ENCODE measurements around the gene HNRNPH3. TPM values are rescaled to one million over a fixed set of nuclear protein-coding genes. Genes with fewer than 3 reads are reported as not detected.
A peak's percentile ranks its signal among the peaks of the same experiment; 100 is the strongest.

Gene HNRNPH3, protein sequence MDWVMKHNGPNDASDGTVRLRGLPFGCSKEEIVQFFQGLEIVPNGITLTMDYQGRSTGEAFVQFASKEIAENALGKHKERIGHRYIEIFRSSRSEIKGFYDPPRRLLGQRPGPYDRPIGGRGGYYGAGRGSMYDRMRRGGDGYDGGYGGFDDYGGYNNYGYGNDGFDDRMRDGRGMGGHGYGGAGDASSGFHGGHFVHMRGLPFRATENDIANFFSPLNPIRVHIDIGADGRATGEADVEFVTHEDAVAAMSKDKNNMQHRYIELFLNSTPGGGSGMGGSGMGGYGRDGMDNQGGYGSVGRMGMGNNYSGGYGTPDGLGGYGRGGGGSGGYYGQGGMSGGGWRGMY
- 108 and 210 TPM in 2 replicates for polyA plus RNA-seq (2011; rRNA removed)
- polyA plus RNA-seq (2012; cell fraction: cytosol; rRNA removed): 94.8 and 117 TPM in 2 replicates
- polyA plus RNA-seq (2012; cell fraction: nucleus; rRNA removed): 31.9 and 54.6 TPM in 2 replicates
- polyA plus RNA-seq (2017; fragmentation: RNase III; extraction: RNeasy Plus Mini Kit Qiagen cat#74134 plus additional on column Dnase treatment): 354 to 392 TPM (median 391 TPM) in 3 replicates
- polyA minus RNA-seq (2011; rRNA and poly(A)+ RNA removed): 32.2 and 36.4 TPM in 2 replicates

DNA sequence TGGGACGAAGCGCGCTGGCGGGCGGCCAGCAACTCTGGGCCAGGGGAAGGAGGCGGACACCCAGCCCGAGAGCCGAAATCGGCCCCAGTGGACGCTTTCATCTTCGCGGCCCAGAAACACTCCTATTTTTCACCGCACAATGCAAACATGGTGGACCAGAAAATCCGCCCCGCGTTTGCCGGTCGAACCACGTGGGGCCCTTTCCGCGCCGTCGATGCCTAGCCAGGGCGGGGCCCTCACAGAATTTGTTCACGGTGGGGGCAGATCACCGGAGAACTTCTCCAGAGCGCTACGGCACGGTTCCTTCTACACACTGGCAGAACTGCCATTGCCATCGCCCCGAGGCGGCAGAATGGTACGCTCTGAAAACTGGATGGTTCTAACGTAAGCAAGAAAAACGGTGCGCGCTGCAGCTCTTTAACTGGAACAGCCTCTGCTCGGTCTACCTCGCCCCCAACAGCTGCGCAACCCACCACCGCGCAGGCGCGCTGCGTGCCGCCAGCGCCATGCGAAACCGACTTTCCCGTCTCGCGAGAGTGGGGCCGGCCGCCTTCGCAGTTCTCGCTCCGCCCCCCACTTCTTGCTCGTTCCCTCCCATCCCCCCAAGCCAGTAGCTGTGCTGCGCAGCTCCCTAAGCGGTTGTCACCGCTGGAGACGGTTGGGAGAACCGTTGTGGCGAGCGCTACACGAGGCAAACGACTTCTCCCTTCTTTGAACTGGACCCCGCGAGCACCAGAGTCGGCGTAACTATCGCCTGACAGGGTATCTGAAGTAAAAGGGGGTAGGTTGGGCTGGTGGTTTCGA lies at the start of gene HNRNPH3:
TSS of gene HNRNPH3 (plus strand) at position 610 of the 804 bp plus-strand sequence. CDS start 5,158 bp downstream, outside the sequence.
- peak; percentile 81 to 88 for ATAC-seq
- H3K4me1 ChIP-seq: peaks cover 48% of the 10 kb centered on the region
- peak; percentile 90 to 99 for DNase-seq (ENCODE audit: low read depth in 1 of 2, low spot score in 1 of 2)
- peak within 1 kb of the TSS; percentile 97 for H3K4me3 ChIP-seq
- H3K4me2 ChIP-seq: peak within 1 kb of the TSS; percentile 93
- CTCF ChIA-PET: interaction anchor here (0.9 to 2.6 kb wide), 5 partner anchors 17 to 477 kb away, joined by 3 to 11 read pairs (median 4); partner anchors contain the start of gene ATOH7
- 1% methylated on average over 43 of the region's 73 CpGs for WGBS (ENCODE audit: missing lambda C conversion rate)
- no peaks in the 10 kb centered on the region for H3K9me3 ChIP-seq
- peak; percentile 43 for FAIRE-seq
- POLR2A ChIA-PET: interaction anchor here (0.5 to 2.1 kb wide), 23 partner anchors 9 to 544 kb away, joined by 3 to 22 read pairs (median 3); partner anchors contain the start of genes ATOH7, CCAR1, DNAJC12 and HERC4
- H3K27ac ChIP-seq: peak within 1 kb of the TSS; percentile 99
- TF ChIP-seq ZFP36 (IDR thresholded peaks at IDR 0.05; ENCODE audit: borderline replicate concordance, partially characterized antibody) (no peak), GATA3 (IDR thresholded peaks at IDR 0.05; ENCODE audit: borderline replicate concordance) (peak; percentile 71), BHLHE40 (IDR thresholded peaks at IDR 0.05; ENCODE audit: low read depth, low read length) (no peak), FOXS1 (CRISPR knock-in tag; IDR thresholded peaks at IDR 0.05) (peak; percentile 68; the same call in 1 of the 2 replicates), RFX5 (IDR thresholded peaks at IDR 0.05) (0 out of 2 replicates have a peak, but pooled peaks have one; percentile 13), FOSL2 (IDR thresholded peaks at IDR 0.05) (no peak), FOSL2 (CRISPR knock-in tag; IDR thresholded peaks at IDR 0.05) (peak; percentile 15; the same call in 1 of the 2 replicates), EHF (CRISPR knock-in tag; IDR thresholded peaks at IDR 0.05) (0 out of 2 replicates have a peak, but pooled peaks have one; percentile 44), MYC (IDR thresholded peaks at IDR 0.05; ENCODE audit: borderline replicate concordance, low read length) (peak; percentile 85), HOXA7 (CRISPR knock-in tag; IDR thresholded peaks at IDR 0.05) (peak; percentile 62; the same call in 1 of the 2 replicates), TP53 (CRISPR knock-in tag; IDR thresholded peaks at IDR 0.05) (peak; percentile 27; the same call in 1 of the 2 replicates), JUNB (IDR thresholded peaks at IDR 0.05) (no peak), HEYL (CRISPR knock-in tag; IDR thresholded peaks at IDR 0.05) (0 out of 2 replicates have a peak, but pooled peaks have one; percentile 69), JUN (IDR thresholded peaks at IDR 0.05) (peak; percentile 92 to 98), POLR2AphosphoS2 (conservative IDR thresholded peaks at IDR 0.05; ENCODE audit: low read length) (no peak), EHMT2 (IDR thresholded peaks at IDR 0.05; ENCODE audit: low read depth) (no peak), CHD2 (IDR thresholded peaks at IDR 0.05; ENCODE audit: low read length, partially characterized antibody) (peak; percentile 100), CHD4 (IDR thresholded peaks at IDR 0.05; ENCODE audit: borderline replicate concordance) (no peak), PHF8 (IDR thresholded peaks at IDR 0.05; ENCODE audit: borderline replicate concordance, low read depth) (peak; percentile 58)
- TF ChIP-seq, protein P1, sequence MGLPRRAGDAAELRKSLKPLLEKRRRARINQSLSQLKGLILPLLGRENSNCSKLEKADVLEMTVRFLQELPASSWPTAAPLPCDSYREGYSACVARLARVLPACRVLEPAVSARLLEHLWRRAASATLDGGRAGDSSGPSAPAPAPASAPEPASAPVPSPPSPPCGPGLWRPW (IDR thresholded peaks at IDR 0.05): no peak
- TF ChIP-seq, protein P2, sequence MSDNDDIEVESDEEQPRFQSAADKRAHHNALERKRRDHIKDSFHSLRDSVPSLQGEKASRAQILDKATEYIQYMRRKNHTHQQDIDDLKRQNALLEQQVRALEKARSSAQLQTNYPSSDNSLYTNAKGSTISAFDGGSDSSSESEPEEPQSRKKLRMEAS (IDR thresholded peaks at IDR 0.05): peak; percentile 98
- TF ChIP-seq, protein P3, sequence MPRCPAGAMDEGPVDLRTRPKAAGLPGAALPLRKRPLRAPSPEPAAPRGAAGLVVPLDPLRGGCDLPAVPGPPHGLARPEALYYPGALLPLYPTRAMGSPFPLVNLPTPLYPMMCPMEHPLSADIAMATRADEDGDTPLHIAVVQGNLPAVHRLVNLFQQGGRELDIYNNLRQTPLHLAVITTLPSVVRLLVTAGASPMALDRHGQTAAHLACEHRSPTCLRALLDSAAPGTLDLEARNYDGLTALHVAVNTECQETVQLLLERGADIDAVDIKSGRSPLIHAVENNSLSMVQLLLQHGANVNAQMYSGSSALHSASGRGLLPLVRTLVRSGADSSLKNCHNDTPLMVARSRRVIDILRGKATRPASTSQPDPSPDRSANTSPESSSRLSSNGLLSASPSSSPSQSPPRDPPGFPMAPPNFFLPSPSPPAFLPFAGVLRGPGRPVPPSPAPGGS (IDR thresholded peaks at IDR 0.05): peak; percentile 92
- TF ChIP-seq, protein P4, sequence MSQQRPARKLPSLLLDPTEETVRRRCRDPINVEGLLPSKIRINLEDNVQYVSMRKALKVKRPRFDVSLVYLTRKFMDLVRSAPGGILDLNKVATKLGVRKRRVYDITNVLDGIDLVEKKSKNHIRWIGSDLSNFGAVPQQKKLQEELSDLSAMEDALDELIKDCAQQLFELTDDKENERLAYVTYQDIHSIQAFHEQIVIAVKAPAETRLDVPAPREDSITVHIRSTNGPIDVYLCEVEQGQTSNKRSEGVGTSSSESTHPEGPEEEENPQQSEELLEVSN (IDR thresholded peaks at IDR 0.05; ENCODE audit: borderline replicate concordance, low read depth): peak; percentile 96
- TF ChIP-seq, protein P5, sequence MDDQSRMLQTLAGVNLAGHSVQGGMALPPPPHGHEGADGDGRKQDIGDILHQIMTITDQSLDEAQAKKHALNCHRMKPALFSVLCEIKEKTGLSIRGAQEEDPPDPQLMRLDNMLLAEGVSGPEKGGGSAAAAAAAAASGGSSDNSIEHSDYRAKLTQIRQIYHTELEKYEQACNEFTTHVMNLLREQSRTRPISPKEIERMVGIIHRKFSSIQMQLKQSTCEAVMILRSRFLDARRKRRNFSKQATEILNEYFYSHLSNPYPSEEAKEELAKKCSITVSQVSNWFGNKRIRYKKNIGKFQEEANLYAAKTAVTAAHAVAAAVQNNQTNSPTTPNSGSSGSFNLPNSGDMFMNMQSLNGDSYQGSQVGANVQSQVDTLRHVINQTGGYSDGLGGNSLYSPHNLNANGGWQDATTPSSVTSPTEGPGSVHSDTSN (IDR thresholded peaks at IDR 0.05): peak; percentile 75; the same call in 1 of the 2 replicates
- TF ChIP-seq, protein P6, sequence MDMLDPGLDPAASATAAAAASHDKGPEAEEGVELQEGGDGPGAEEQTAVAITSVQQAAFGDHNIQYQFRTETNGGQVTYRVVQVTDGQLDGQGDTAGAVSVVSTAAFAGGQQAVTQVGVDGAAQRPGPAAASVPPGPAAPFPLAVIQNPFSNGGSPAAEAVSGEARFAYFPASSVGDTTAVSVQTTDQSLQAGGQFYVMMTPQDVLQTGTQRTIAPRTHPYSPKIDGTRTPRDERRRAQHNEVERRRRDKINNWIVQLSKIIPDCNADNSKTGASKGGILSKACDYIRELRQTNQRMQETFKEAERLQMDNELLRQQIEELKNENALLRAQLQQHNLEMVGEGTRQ (IDR thresholded peaks at IDR 0.05): peak; percentile 83
- TF ChIP-seq, protein P7, sequence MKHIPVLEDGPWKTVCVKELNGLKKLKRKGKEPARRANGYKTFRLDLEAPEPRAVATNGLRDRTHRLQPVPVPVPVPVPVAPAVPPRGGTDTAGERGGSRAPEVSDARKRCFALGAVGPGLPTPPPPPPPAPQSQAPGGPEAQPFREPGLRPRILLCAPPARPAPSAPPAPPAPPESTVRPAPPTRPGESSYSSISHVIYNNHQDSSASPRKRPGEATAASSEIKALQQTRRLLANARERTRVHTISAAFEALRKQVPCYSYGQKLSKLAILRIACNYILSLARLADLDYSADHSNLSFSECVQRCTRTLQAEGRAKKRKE (CRISPR knock-in tag; IDR thresholded peaks at IDR 0.05; ENCODE audit: low read depth): peak; percentile 64; the same call in 1 of the 2 replicates
- TF ChIP-seq, protein P8, sequence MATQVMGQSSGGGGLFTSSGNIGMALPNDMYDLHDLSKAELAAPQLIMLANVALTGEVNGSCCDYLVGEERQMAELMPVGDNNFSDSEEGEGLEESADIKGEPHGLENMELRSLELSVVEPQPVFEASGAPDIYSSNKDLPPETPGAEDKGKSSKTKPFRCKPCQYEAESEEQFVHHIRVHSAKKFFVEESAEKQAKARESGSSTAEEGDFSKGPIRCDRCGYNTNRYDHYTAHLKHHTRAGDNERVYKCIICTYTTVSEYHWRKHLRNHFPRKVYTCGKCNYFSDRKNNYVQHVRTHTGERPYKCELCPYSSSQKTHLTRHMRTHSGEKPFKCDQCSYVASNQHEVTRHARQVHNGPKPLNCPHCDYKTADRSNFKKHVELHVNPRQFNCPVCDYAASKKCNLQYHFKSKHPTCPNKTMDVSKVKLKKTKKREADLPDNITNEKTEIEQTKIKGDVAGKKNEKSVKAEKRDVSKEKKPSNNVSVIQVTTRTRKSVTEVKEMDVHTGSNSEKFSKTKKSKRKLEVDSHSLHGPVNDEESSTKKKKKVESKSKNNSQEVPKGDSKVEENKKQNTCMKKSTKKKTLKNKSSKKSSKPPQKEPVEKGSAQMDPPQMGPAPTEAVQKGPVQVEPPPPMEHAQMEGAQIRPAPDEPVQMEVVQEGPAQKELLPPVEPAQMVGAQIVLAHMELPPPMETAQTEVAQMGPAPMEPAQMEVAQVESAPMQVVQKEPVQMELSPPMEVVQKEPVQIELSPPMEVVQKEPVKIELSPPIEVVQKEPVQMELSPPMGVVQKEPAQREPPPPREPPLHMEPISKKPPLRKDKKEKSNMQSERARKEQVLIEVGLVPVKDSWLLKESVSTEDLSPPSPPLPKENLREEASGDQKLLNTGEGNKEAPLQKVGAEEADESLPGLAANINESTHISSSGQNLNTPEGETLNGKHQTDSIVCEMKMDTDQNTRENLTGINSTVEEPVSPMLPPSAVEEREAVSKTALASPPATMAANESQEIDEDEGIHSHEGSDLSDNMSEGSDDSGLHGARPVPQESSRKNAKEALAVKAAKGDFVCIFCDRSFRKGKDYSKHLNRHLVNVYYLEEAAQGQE (IDR thresholded peaks at IDR 0.05): peak; percentile 100

Data from A549 (cell line).